WERI-Rb-1 (cell line): ENCODE measurements around the gene MFAP4.

Experiments
- DNase-seq: peaks from one replicate; pipeline ENCODE4 v3.0.0-alpha.2; 2020
- H3K27ac ChIP-seq: fragments of 250-450 bp; sonication (Bioruptor Pico); 2 replicates; pipeline ENCODE4 v1.5.1; 2020; ENCODE audit warnings: mild to moderate bottlenecking, moderate library complexity
- H3K27me3 ChIP-seq: fragments of 250-450 bp; sonication (Bioruptor Pico); 2 replicates; pipeline ENCODE4 v1.5.1; 2021; ENCODE audit warnings: mild to moderate bottlenecking, low read depth, moderate library complexity; ENCODE audit not compliant: insufficient read depth, severe bottlenecking
- H3K36me3 ChIP-seq: fragments of 250-450 bp; sonication (Bioruptor Pico); 2 replicates; pipeline ENCODE4 v1.5.1; 2020; ENCODE audit warnings: mild to moderate bottlenecking, moderate library complexity
- H3K4me3 ChIP-seq: 2 replicates; pipeline ENCODE4 v1.5.1; 2011; ENCODE audit warnings: low read depth, mild to moderate bottlenecking, control low read depth, low read length
- H3K9me3 ChIP-seq: fragments of 250-450 bp; sonication (Bioruptor Pico); 2 replicates; pipeline ENCODE4 v1.5.1; 2021; ENCODE audit warnings: mild to moderate bottlenecking, moderate library complexity; ENCODE audit not compliant: severe bottlenecking
- CTCF ChIP-seq: IDR thresholded peaks from 2 replicates; pipeline ENCODE4 v1.5.1; 2011; ENCODE audit warnings: low read depth, mild to moderate bottlenecking, control low read depth, inconsistent platforms, low read length

Gene MFAP4

GRCh38 chr17:19391432-19391831, 4.4 kb upstream of the MFAP4 start:
- Histone ChIP-seq H3K27ac (no peak overlapping the region), H3K27me3 (no peaks in the 10 kb centered on the region), H3K9me3 (no peaks in the 10 kb centered on the region), H3K4me3 (no peak overlapping the region), H3K36me3 (no peaks in the 10 kb centered on the region)
- DNase-seq, result no peak
- TF ChIP-seq CTCF, result no peak

- Histone ChIP-seq H3K9me3 (no peaks in the 10 kb centered on the region), H3K4me3 (no peak overlapping the region), H3K27me3 (no peaks in the 10 kb centered on the region), H3K27ac (no peak overlapping the region), H3K36me3 (peaks cover 4% of the 10 kb centered on the region)
- no peak for DNase-seq
- TF ChIP-seq CTCF, result no peak
Observed at GRCh38 chr17:19390951-19391350, 4.0 kb upstream of the MFAP4 start.

GRCh38 chr17:19388791-19389785, 2.1 kb upstream of the MFAP4 start:
- no peak for DNase-seq
- Histone ChIP-seq H3K36me3 (peaks cover 23% of the 10 kb centered on the region), H3K9me3 (no peaks in the 10 kb centered on the region), H3K27me3 (no peaks in the 10 kb centered on the region), H3K4me3 (no peak overlapping the region), H3K27ac (peak overlapping the region; percentile 99)
- TF ChIP-seq CTCF, result no peak

- TF ChIP-seq CTCF, result no peak
- Histone ChIP-seq H3K27me3 (no peaks in the 10 kb centered on the region), H3K4me3 (no peak overlapping the region), H3K9me3 (no peaks in the 10 kb centered on the region), H3K36me3 (peaks cover 33% of the 10 kb centered on the region), H3K27ac (peak overlapping the region; percentile 99)
- DNase-seq, result no peak
Observed at GRCh38 chr17:19387921-19388521, 1.0 kb upstream of the MFAP4 start.

- no peak for DNase-seq
- peak overlapping the region; percentile 99 for H3K27ac ChIP-seq
- peaks cover 51% of the 10 kb centered on the region for H3K36me3 ChIP-seq
- no peak for TF ChIP-seq CTCF
- no peaks in the 10 kb centered on the region for H3K9me3 ChIP-seq
- peak overlapping the region; percentile 55 for H3K4me3 ChIP-seq
- no peaks in the 10 kb centered on the region for H3K27me3 ChIP-seq
Observed at GRCh38 chr17:19386051-19386929, 700 bp downstream of the MFAP4 start.
